Esophagus (tissue), 2 donors: ENCODE results near the gene ODAD4. TPM values are rescaled to one million over a fixed set of nuclear protein-coding genes. Genes with fewer than 3 reads are reported as not detected.

Experiments used
- H3K27ac ChIP-seq, 2 donors: one replicate each; pipeline ENCODE4 v1.5.1; 2013; ENCODE audit warnings: low read depth in 2 of 2, mild to moderate bottlenecking in 2 of 2, inconsistent platforms in 1 of 2, low read length in 1 of 2, moderate library complexity in 1 of 2
- H3K27me3 ChIP-seq, 2 donors: one replicate each; pipeline ENCODE4 v1.6.1; 2013; ENCODE audit warnings: low read length in 2 of 2, control low read depth in 1 of 2, mild to moderate bottlenecking in 1 of 2; ENCODE audit not compliant: insufficient read depth in 2 of 2, control insufficient read depth in 1 of 2
- H3K36me3 ChIP-seq, 2 donors: one replicate each; pipeline ENCODE4 v1.6.1; 2013; ENCODE audit warnings: low read length in 1 of 2; ENCODE audit not compliant: control insufficient read depth in 2 of 2, insufficient read depth in 2 of 2
- H3K4me1 ChIP-seq, 2 donors: one replicate each; pipeline ENCODE4 v1.6.1; 2013; ENCODE audit warnings: low read length in 1 of 2; ENCODE audit not compliant: control insufficient read depth in 2 of 2, insufficient read depth in 2 of 2
- H3K4me3 ChIP-seq, 2 donors: one replicate each; pipeline ENCODE4 v1.5.1; 2013; ENCODE audit warnings: low read length in 2 of 2, mild to moderate bottlenecking in 2 of 2, low read depth in 1 of 2, moderate library complexity in 1 of 2
- H3K9me3 ChIP-seq, 2 donors: one replicate each; pipeline ENCODE4 v1.6.1; 2013; ENCODE audit warnings: mild to moderate bottlenecking in 2 of 2, low read depth in 1 of 2, low read length in 1 of 2, moderate library complexity in 1 of 2; ENCODE audit not compliant: control insufficient read depth in 2 of 2, insufficient read depth in 1 of 2
- WGBS, 2 donors: extraction: QIAGEN DNeasy Blood & Tissue Kit; methylation state at CpG; one replicate each; pipeline ENCODE4 v1.1.7; 2013; 5-methylcytosine and 5-hydroxymethylcytosine counted together
- polyA plus RNA-seq, 2 donors: library from polyadenylated mRNA; stranded (reverse); fragments of 200-250 nt; gene quantifications; one replicate each; pipeline ENCODE4 v1.2.3, GENCODE V29; 2013
- donor health status: healthy with polysubstance abuse.
- donor health status: Bipolar disorder and iron deficiency.

The ODAD4 gene
- polyA plus RNA-seq, 2 donors = 0.18 to 0.31 TPM

DNA sequence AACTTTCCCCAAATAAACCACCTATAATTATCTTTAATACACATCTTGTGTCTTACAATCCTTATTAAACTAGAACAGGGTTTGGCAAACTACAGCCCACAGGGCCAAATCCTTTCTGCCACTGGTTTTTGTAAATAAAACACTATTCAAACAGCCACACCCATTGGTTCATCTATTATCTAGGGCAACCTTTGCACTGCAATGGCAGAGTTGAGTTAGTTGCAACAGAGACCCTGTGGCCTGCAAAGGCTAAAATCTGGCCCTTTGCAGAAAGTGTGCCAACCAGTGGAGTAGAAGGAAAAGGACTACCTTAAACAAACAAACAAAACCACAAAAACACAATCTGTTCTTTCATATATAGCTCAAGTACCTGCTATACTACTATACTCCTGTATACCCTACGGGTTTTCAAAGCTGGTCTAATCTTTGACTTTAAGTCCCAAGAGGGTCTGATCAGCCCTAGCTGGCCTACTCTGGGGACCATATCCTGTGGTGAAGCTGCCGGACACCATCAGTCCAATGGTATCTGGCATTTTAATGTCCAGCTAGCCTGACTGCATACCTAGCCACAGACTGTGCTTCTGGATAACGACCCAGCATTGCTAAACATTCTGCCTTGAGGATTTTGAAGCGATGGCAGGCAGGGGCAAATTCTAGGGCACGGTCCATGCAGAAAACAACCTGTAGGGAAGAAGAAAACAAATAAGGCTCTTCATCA lies 59.4 kb downstream of the ODAD4 start:
- no peaks in the 10 kb centered on the region for H3K27me3 ChIP-seq
- peaks cover 17 to 24% of the 10 kb centered on the region in 2 donors for H3K36me3 ChIP-seq
- no peak overlapping the region for H3K27ac ChIP-seq
- H3K4me1 ChIP-seq = no peaks in the 10 kb centered on the region
- no peaks in the 10 kb centered on the region for H3K9me3 ChIP-seq
- H3K4me3 ChIP-seq = no peak overlapping the region
- 76 to 88% methylated on average over 5 of the region's 5 CpGs for WGBS, 2 donors

- no peak overlapping the region for H3K27ac ChIP-seq
- H3K4me1 ChIP-seq = no peaks in the 10 kb centered on the region
- H3K9me3 ChIP-seq = no peaks in the 10 kb centered on the region
- no peak overlapping the region for H3K4me3 ChIP-seq
- 74 to 75% methylated on average over 3 of the region's 3 CpGs for WGBS, 2 donors
- H3K27me3 ChIP-seq = no peaks in the 10 kb centered on the region
- peaks cover 16 to 20% of the 10 kb centered on the region in 2 donors for H3K36me3 ChIP-seq
Observed at GRCh38 chr17:41992576-41992975, 62.2 kb downstream of the ODAD4 start.

- WGBS, 2 donors = 94 to 98% methylated on average over 2 of the region's 2 CpGs
- Histone ChIP-seq H3K9me3 (no peaks in the 10 kb centered on the region), H3K4me3 (no peak overlapping the region), H3K36me3 (peaks cover 3 to 24% of the 10 kb centered on the region in 2 donors), H3K27me3 (no peaks in the 10 kb centered on the region), H3K4me1 (no peaks in the 10 kb centered on the region), H3K27ac (no peak overlapping the region)
Observed at GRCh38 chr17:41996855-41997164, 66.4 kb downstream of the ODAD4 start.

DNA sequence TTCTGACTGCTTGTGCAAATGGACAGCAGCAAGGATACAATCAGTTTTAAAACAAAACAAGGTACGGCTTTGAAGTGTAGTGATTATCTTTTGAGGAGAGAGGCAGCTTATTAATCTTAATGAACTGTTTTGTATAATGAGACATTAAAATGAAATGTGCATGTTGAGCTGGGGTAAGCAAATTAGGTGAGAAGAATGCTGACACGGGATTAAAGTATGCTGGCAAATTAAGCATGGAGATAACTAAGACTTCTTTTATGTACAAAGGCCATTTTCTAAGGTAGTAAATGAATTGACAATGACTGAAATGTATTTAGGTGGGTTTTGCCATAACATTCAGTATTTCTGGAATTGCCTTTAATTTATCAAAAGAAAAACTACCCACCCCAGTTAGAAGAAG lies 68.1 kb downstream of the ODAD4 start:
- Histone ChIP-seq H3K4me3 (no peak overlapping the region), H3K27ac (no peak overlapping the region), H3K9me3 (no peaks in the 10 kb centered on the region), H3K36me3 (peaks cover 3 to 23% of the 10 kb centered on the region in 2 donors), H3K27me3 (no peaks in the 10 kb centered on the region), H3K4me1 (peaks cover 0 to 4% of the 10 kb centered on the region in 2 donors)
- WGBS, 2 donors = 37 to 40% methylated on average over 2 of the region's 2 CpGs

GRCh38 chr17:42000413-42001133 lies 70.2 kb downstream of the ODAD4 start:
- no peaks in the 10 kb centered on the region for H3K27me3 ChIP-seq
- peaks cover 0 to 4% of the 10 kb centered on the region in 2 donors for H3K4me1 ChIP-seq
- peaks cover 3 to 23% of the 10 kb centered on the region in 2 donors for H3K36me3 ChIP-seq
- H3K4me3 ChIP-seq = no peak overlapping the region
- H3K27ac ChIP-seq = no peak overlapping the region
- H3K9me3 ChIP-seq = no peaks in the 10 kb centered on the region
- 59 to 71% methylated on average over 3 of the region's 3 CpGs for WGBS, 2 donors

DNA sequence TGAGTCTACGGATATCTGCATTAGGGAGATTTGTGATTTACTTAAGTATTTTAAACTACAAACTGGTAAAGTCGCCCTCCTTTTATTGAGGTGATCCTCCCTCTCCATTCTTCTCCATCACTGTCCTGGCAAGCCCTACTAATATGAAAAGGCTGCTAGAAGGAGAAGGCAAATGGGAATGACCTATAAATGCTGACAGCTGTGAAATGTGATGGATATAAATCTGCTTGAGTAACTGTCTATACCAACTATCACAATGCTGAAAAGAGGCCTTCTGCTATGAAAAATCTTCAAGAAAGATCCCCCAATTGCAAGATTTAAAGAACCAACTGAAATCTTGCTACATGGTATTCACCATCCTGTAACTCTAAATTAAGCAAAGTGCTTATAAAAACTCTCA lies 71.3 kb downstream of the ODAD4 start:
- Histone ChIP-seq H3K27ac (no peak overlapping the region), H3K4me3 (no peak overlapping the region), H3K27me3 (no peaks in the 10 kb centered on the region), H3K36me3 (peaks cover 0 to 17% of the 10 kb centered on the region in 2 donors), H3K4me1 (peaks cover 0 to 4% of the 10 kb centered on the region in 2 donors), H3K9me3 (no peaks in the 10 kb centered on the region)
- 87 to 96% methylated on average over 2 of the region's 2 CpGs for WGBS, 2 donors

DNA sequence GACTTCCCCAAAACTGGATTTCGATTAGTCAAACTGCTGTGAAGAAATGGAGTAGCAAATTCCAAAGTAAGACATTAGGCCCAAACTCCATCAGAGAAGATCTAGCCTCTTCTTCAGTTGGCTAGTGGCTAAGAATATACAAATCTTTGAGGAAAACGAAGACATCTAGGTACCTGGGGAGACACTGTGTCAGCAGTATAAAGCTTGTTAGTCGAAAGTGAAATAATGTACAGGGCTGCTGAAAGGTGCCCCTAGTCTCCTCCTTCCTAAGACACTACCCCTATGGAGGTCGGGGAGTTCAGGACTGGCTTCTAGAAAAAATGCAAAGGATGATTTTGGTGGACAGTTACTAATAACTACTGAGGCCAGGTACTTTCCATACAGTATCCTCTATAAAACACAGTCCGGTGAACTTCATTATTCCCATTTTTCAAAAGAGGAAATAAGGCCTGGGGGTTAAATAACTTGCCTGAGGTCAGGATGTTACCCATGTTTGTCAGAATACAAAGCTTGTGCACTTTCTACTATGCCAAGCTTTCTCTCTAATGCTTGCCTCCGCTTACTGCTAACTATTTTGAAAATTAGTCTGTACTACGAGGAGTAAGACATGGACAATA lies 71.9 kb downstream of the ODAD4 start:
- peaks cover 0 to 4% of the 10 kb centered on the region in 2 donors for H3K4me1 ChIP-seq
- no peaks in the 10 kb centered on the region for H3K9me3 ChIP-seq
- no peak overlapping the region for H3K4me3 ChIP-seq
- H3K27ac ChIP-seq = no peak overlapping the region
- H3K36me3 ChIP-seq = peaks cover 0 to 14% of the 10 kb centered on the region in 2 donors
- no peaks in the 10 kb centered on the region for H3K27me3 ChIP-seq
- WGBS, 2 donors = 85 to 86% methylated on average over 7 of the region's 7 CpGs

DNA sequence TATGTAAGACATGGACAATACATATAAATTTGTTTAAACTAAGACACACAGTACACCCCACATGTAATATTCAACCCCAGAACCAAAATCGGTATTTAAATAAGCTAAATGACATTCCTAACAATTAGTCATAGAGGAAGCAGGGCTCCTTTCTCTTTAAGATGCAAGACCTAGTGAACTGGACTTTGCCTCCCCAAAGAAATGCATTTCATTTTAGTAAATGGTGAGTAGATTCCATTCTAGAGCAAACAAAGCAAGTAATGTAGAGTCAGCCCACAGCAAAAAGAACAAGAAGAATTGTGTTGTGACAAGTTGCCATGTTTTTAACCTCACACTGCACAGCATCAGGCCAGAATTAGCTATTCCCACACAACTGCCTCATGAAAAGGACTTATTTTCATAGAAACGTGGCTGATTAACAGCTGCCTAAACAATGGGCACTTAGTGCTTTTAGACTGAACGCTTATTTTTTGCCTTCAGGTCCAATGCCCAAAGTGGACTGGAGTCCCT lies 72.4 kb downstream of the ODAD4 start:
- Histone ChIP-seq H3K27ac (no peak overlapping the region), H3K36me3 (peaks cover 0 to 11% of the 10 kb centered on the region in 2 donors), H3K9me3 (no peaks in the 10 kb centered on the region), H3K4me1 (peaks cover 0 to 4% of the 10 kb centered on the region in 2 donors), H3K4me3 (no peak overlapping the region), H3K27me3 (no peaks in the 10 kb centered on the region)
- 56 to 58% methylated on average over 3 of the region's 3 CpGs for WGBS, 2 donors

DNA sequence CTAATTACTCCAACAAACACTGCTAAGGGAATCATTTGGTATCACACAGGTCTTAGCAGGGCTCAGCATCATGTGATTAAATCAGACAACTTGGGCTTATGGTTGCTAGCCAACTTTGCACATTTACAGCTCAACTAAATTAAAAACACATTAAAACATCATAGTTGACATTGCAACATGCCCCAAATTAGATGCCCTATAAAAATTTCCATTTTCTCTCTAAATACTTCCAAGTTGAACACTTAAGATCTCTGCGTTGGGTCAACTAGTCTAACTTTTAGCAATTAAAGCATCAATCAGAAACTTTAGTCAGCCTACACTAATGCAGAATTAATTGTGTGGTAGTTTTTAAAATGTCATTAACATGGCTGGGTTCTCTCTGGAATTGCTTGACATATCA lies 74.7 kb downstream of the ODAD4 start:
- 73 to 84% methylated on average over 1 of the region's 1 CpG for WGBS, 2 donors
- peaks cover 0 to 7% of the 10 kb centered on the region in 2 donors for H3K36me3 ChIP-seq
- no peak overlapping the region for H3K27ac ChIP-seq
- H3K4me1 ChIP-seq = peaks cover 0 to 6% of the 10 kb centered on the region in 2 donors
- H3K4me3 ChIP-seq = no peak overlapping the region
- H3K9me3 ChIP-seq = no peaks in the 10 kb centered on the region
- no peaks in the 10 kb centered on the region for H3K27me3 ChIP-seq
